Stimulated activated CD8-positive, alpha-beta memory T cell treated with anti-CD3 and anti-CD28 coated beads, Interleukin-7, amount 100 ng/mL, for 48 hours (primary cell): ENCODE results near the gene NUDT1.

Source experiments
- DNase-seq, 2 donors: peaks; one replicate each; pipeline ENCODE4 v3.0.0-alpha.2; 2020; ENCODE audit warnings: low read depth in 1 of 2; ENCODE audit errors: extremely low read depth in 1 of 2

Gene NUDT1

GRCh38 chr7:2247141-2247995 is 5.3 kb downstream of the NUDT1 start:
- no peak for DNase-seq

- DNase-seq = no peak
These were observed 7.1 kb downstream of the NUDT1 start for GRCh38 chr7:2248984-2249694.

- DNase-seq = no peak
These were observed 7.8 kb downstream of the NUDT1 start for GRCh38 chr7:2249744-2250323.

- no peak for DNase-seq
These were observed 9.4 kb downstream of the NUDT1 start for GRCh38 chr7:2251381-2251780.

- DNase-seq = no peak
These were observed 10.1 kb downstream of the NUDT1 start for GRCh38 chr7:2251841-2252771.

- DNase-seq = no peak
These were observed 11.0 kb downstream of the NUDT1 start for GRCh38 chr7:2253021-2253420.

- DNase-seq = no peak
These were observed 11.7 kb downstream of the NUDT1 start for GRCh38 chr7:2253525-2254244.

- no peak for DNase-seq
These were observed 12.6 kb downstream of the NUDT1 start for GRCh38 chr7:2254429-2255144.

- DNase-seq = no peak
These were observed 13.4 kb downstream of the NUDT1 start for GRCh38 chr7:2255145-2256139.

- DNase-seq = no peak
These were observed 14.4 kb downstream of the NUDT1 start for GRCh38 chr7:2256306-2257045.

GRCh38 chr7:2257046-2257551 is 15.1 kb downstream of the NUDT1 start:
- no peak for DNase-seq

GRCh38 chr7:2257651-2258050 is 15.6 kb downstream of the NUDT1 start:
- DNase-seq = no peak

GRCh38 chr7:2258661-2259365 is 16.8 kb downstream of the NUDT1 start:
- DNase-seq = no peak

GRCh38 chr7:2259480-2259879 is 17.5 kb downstream of the NUDT1 start:
- no peak for DNase-seq

GRCh38 chr7:2260820-2261219 is 18.8 kb downstream of the NUDT1 start:
- DNase-seq = no peak

GRCh38 chr7:2261611-2262010 is 19.6 kb downstream of the NUDT1 start:
- DNase-seq = no peak

GRCh38 chr7:2263176-2263575 is 21.1 kb downstream of the NUDT1 start:
- DNase-seq = no peak
